Lower leg skin (tissue), 4 donors: ENCODE data around the gene GSN. TPM values are rescaled to one million over a fixed set of nuclear protein-coding genes. Genes with fewer than 3 reads are reported as not detected.

Source experiments
- DNase-seq, 2 donors: peaks; one replicate each; pipeline ENCODE4 v3.0.0-alpha.2; 2019; ENCODE audit warnings: low spot score in 2 of 2
- H3K4me3 ChIP-seq: fragments of 200-600 bp; sonication (generic); 2 replicates; pipeline ENCODE4 v1.5.1; 2017; ENCODE audit warnings: mild to moderate bottlenecking, low read depth; ENCODE audit not compliant: poor library complexity, severe bottlenecking
- POLR2A ChIP-seq, 2 donors: fragments of 450-650 bp; IDR thresholded peaks; one replicate each; pipeline ENCODE4 v1.6.1; 2016 to 2017; ENCODE audit warnings: antibody characterized with exemption in 2 of 2, mild to moderate bottlenecking in 1 of 2, moderate library complexity in 1 of 2
- WGBS, 2 donors: methylation state at CpG; one replicate each; pipeline ENCODE4 v1.1.5; 2018; 5-methylcytosine and 5-hydroxymethylcytosine counted together
- intact Hi-C: fragments of 100-400 bp; cut with DNase I; formaldehyde crosslinking; loops from one replicate; pipeline ENCODE4 v1.15.0; 2023; ENCODE audit warnings: low total_unique reads
- total RNA-seq, 4 donors: library from RNA; depleted of rRNA; stranded (reverse); fragments of >200 nt; gene quantifications; one replicate each; pipeline ENCODE4 v1.1.0, GENCODE V29; 2016
- TF ChIP-seq, protein P1 (sequence below), 3 donors: fragments of 450-650 bp; IDR thresholded peaks; one replicate each; pipeline ENCODE4 v1.5.1; 2016; ENCODE audit warnings: antibody characterized with exemption in 3 of 3, mild to moderate bottlenecking in 3 of 3, moderate library complexity in 2 of 3

The GSN gene
- total RNA-seq, 4 donors from 2014 or later = 835 to 2,031 (median 1,042) TPM

DNA sequence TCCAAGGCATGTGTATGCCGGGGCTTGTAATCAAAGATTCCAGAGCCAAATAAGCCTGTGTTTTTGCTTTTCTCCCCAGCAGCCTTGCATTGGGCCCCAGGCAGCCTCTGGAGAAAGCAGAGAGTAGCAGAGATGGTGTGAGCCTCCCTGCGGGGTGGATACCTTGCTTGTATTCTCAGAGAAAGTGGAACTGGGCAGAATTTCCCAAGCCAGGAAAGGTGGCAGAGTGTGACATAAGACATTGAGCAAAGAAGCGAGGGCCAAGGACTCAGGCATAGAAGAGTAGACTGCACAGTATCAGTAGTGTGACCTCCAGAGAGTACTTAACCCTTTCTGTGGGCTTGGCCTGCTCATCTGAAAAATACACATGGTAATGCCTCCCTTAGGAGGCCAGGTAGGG lies 1.6 kb upstream of the GSN start:
- 78 to 82% methylated on average over 3 of the region's 3 CpGs for WGBS, 2 donors
- DNase-seq = peak in 1 of 2 donors; percentile 65
- no peak overlapping the region for H3K4me3 ChIP-seq
- intact Hi-C loops = no loop called here
- TF ChIP-seq POLR2A (IDR thresholded peaks at IDR 0.05) = no peak
- TF ChIP-seq, protein P1, sequence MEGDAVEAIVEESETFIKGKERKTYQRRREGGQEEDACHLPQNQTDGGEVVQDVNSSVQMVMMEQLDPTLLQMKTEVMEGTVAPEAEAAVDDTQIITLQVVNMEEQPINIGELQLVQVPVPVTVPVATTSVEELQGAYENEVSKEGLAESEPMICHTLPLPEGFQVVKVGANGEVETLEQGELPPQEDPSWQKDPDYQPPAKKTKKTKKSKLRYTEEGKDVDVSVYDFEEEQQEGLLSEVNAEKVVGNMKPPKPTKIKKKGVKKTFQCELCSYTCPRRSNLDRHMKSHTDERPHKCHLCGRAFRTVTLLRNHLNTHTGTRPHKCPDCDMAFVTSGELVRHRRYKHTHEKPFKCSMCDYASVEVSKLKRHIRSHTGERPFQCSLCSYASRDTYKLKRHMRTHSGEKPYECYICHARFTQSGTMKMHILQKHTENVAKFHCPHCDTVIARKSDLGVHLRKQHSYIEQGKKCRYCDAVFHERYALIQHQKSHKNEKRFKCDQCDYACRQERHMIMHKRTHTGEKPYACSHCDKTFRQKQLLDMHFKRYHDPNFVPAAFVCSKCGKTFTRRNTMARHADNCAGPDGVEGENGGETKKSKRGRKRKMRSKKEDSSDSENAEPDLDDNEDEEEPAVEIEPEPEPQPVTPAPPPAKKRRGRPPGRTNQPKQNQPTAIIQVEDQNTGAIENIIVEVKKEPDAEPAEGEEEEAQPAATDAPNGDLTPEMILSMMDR (IDR thresholded peaks at IDR 0.05) = no peak

GRCh38 chr9:121266906-121267650 lies 884 bp upstream of the GSN start:
- WGBS, 2 donors = 55 to 56% methylated on average over 18 of the region's 18 CpGs
- peak in 1 of 2 donors; percentile 89 for DNase-seq
- TF ChIP-seq POLR2A (IDR thresholded peaks at IDR 0.05) = no peak
- TF ChIP-seq, protein P1 (IDR thresholded peaks at IDR 0.05) = no peak
- H3K4me3 ChIP-seq = no peak overlapping the region
- intact Hi-C loops = no loop called here

DNA sequence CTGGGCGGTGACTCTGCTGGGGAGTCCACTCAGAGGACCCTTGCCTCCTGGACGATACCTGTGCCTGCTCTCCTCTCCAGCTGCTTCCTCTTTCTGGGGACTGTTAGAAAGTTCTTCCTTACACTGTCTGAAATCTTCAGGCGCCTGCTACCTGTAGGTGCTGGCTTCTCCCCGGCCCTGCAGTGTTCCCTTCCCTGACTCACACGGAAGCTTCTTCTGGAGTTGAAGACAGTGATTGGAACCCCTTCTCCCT lies 562 bp downstream of the GSN start:
- TF ChIP-seq, protein P1 (IDR thresholded peaks at IDR 0.05) = no peak
- TF ChIP-seq POLR2A (IDR thresholded peaks at IDR 0.05) = no peak
- peak overlapping the region; percentile 66 for H3K4me3 ChIP-seq
- WGBS, 2 donors = 0 to 2% methylated on average over 5 of the region's 5 CpGs
- DNase-seq = no peak
- intact Hi-C loops = no loop called here

GRCh38 chr9:121268851-121269641 lies 1.1 kb downstream of the GSN start:
- peak overlapping the region; percentile 66 for H3K4me3 ChIP-seq
- 8 to 9% methylated on average over 12 of the region's 12 CpGs for WGBS, 2 donors
- DNase-seq = peak in 1 of 2 donors; percentile 90
- intact Hi-C loops = no loop called here
- no peak for TF ChIP-seq POLR2A (IDR thresholded peaks at IDR 0.05)
- TF ChIP-seq, protein P1 (IDR thresholded peaks at IDR 0.05) = no peak

- peak overlapping the region; percentile 66 for H3K4me3 ChIP-seq
- TF ChIP-seq, protein P1 (IDR thresholded peaks at IDR 0.05) = no peak
- TF ChIP-seq POLR2A (IDR thresholded peaks at IDR 0.05) = no peak
- DNase-seq = no peak
- WGBS, 2 donors = 28 to 32% methylated on average over 5 of the region's 5 CpGs
- intact Hi-C loops = no loop called here
Observed at GRCh38 chr9:121269642-121270254, 1.8 kb downstream of the GSN start.
